ENCODE data around the gene SH2D4B. TPM values are rescaled to one million over a fixed set of nuclear protein-coding genes. Genes with fewer than 3 reads are reported as not detected.
A peak's percentile ranks its signal among the peaks of the same experiment; 100 is the strongest.

The SH2D4B gene
- total RNA-seq, 1 donor from 2014 or later, result 0.12 TPM

DNA sequence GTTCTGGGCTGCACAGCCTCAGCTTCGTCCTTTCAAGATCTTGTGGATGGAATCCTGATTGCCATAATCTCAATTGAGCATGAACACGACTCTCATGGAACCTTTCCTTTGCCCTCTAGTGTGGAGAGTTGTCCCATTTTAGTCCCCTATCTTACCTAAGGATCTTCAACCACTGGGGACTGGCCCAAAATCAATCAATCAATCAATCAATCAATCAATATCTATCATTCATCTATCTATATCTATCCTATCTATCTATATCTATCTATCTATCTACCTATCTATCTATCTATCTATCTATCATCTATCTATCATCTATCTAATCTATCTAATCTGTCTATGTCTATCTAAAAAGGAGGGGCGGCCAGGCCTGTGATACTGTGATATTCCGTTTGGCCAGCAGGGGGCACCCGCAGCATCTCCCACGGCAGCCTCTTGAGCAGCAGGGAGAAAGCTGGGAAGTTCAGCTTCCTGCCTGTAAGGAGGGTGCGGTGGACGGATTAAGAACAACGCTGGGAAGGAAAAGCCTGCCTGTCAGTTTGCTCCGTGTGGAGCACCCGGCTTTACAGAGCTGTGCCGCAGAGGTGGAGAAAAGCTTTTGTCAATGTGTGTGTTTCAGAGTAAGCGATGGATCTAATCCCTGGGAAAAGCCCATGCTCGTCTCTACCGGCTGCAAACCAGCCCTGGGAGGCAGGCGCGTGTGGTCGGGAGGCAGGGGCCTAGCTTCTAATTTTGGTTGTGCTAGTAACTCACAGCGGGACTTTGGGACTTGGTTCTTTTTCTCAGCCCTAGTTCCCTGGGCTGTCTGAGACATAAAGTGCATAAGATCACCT lies 124.9 kb downstream of the SH2D4B start:
- Mint-ChIP-seq H3K27ac (peak overlapping the region; percentile 91), H3K4me1 (ENCODE audit: low read depth) (peaks cover 25% of the 10 kb centered on the region), H3K27me3 (no peaks in the 10 kb centered on the region), H3K4me3 (ENCODE audit: low read depth) (peak overlapping the region; percentile 67), H3K36me3 (ENCODE audit: insufficient read depth) (no peaks in the 10 kb centered on the region), H3K9me3 (ENCODE audit: low read depth) (no peaks in the 10 kb centered on the region)
- TF ChIP-seq, protein P1, sequence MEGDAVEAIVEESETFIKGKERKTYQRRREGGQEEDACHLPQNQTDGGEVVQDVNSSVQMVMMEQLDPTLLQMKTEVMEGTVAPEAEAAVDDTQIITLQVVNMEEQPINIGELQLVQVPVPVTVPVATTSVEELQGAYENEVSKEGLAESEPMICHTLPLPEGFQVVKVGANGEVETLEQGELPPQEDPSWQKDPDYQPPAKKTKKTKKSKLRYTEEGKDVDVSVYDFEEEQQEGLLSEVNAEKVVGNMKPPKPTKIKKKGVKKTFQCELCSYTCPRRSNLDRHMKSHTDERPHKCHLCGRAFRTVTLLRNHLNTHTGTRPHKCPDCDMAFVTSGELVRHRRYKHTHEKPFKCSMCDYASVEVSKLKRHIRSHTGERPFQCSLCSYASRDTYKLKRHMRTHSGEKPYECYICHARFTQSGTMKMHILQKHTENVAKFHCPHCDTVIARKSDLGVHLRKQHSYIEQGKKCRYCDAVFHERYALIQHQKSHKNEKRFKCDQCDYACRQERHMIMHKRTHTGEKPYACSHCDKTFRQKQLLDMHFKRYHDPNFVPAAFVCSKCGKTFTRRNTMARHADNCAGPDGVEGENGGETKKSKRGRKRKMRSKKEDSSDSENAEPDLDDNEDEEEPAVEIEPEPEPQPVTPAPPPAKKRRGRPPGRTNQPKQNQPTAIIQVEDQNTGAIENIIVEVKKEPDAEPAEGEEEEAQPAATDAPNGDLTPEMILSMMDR (IDR thresholded peaks at IDR 0.05; ENCODE audit: unreplicated experiment), result peak; percentile 89
- peak; percentile 83 for DNase-seq (ENCODE audit: low spot score, unreplicated experiment)

DNA sequence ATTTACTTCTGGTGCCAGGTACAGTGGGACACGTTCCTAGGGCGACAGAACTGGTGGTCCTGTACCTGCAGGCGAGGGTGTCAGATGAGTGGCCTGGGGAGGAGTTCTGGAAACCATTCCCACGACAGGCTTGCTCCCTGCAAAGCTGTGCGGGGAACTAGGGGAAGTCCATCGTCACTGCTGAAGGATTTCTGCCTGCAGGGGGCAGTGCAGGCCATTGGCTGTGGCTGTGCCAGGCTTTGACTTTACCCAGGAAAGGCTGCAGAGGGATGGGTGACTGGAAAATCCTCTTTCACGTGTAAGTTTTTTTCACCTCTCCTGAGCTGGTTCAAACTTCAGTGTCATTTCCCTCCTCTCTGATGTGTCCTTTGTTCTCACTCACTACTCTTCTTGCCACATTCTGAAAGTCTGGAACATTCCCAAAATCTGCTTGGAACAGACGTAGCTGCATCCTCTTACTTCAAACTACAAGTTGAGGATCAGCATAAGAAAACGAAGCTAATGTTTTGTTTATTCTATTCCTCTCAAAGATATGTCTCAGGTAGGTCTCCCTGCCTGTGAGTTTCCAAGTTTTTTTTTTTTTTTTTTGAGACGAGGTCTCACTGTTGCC lies 126.5 kb downstream of the SH2D4B start:
- Mint-ChIP-seq H3K4me3 (ENCODE audit: low read depth) (no peak overlapping the region), H3K36me3 (ENCODE audit: insufficient read depth) (no peaks in the 10 kb centered on the region), H3K27ac (peak overlapping the region; percentile 73), H3K27me3 (no peaks in the 10 kb centered on the region), H3K4me1 (ENCODE audit: low read depth) (peaks cover 25% of the 10 kb centered on the region), H3K9me3 (ENCODE audit: low read depth) (no peaks in the 10 kb centered on the region)
- DNase-seq (ENCODE audit: low spot score, unreplicated experiment), result peak; percentile 86
- TF ChIP-seq, protein P1 (IDR thresholded peaks at IDR 0.05; ENCODE audit: unreplicated experiment), result peak; percentile 97

DNA sequence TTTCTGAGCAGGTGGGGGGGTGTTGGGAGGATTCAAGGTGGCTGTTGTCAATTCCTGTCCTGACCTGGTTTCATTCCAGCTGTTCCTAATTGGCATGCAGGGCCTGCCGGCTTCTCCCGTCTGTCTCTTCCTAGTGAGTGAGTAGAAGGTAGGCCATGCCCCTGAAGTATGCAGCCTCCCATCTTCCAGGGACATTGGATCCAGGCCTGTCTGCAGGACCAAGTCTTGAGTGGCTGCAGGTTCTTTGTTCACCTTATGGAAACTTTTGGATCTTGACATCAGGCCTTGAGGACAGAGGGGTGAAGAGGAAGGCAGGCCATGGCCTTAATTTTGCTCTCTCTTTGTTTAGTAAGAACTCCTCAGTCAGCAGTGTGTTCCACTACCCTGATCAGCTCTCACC lies 131.8 kb downstream of the SH2D4B start:
- no peak overlapping the region for H3K27ac Mint-ChIP-seq
- H3K4me3 Mint-ChIP-seq (ENCODE audit: low read depth), result no peak overlapping the region
- no peaks in the 10 kb centered on the region for H3K9me3 Mint-ChIP-seq (ENCODE audit: low read depth)
- no peak for DNase-seq (ENCODE audit: low spot score, unreplicated experiment)
- no peaks in the 10 kb centered on the region for H3K36me3 Mint-ChIP-seq (ENCODE audit: insufficient read depth)
- peaks cover 3% of the 10 kb centered on the region for H3K27me3 Mint-ChIP-seq
- TF ChIP-seq, protein P1 (IDR thresholded peaks at IDR 0.05; ENCODE audit: unreplicated experiment), result no peak
- H3K4me1 Mint-ChIP-seq (ENCODE audit: low read depth), result peaks cover 12% of the 10 kb centered on the region

DNA sequence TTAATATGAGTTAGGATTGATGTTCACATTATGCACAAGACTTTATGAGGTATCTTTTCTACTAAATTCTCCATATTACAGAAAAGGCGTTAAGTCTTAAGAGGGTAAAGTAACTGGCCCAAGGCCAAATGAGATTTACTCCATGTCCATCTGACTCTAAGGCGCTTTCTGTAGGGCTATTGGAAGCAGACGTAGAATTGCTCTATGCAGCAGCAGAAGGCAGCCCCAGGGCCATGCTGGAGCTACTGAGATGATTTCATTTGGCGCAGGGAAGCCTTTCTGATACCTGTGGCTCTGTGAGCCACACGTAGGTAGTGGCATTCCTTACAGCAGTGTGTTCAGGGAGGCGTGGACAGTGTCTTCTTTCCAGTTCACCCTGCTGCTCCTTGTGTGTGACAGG lies 133.1 kb downstream of the SH2D4B start:
- TF ChIP-seq, protein P1 (IDR thresholded peaks at IDR 0.05; ENCODE audit: unreplicated experiment), result no peak
- Mint-ChIP-seq H3K4me1 (ENCODE audit: low read depth) (peaks cover 7% of the 10 kb centered on the region), H3K36me3 (ENCODE audit: insufficient read depth) (no peaks in the 10 kb centered on the region), H3K27ac (no peak overlapping the region), H3K9me3 (ENCODE audit: low read depth) (no peaks in the 10 kb centered on the region), H3K4me3 (ENCODE audit: low read depth) (no peak overlapping the region), H3K27me3 (peaks cover 3% of the 10 kb centered on the region)
- DNase-seq (ENCODE audit: low spot score, unreplicated experiment), result no peak

DNA sequence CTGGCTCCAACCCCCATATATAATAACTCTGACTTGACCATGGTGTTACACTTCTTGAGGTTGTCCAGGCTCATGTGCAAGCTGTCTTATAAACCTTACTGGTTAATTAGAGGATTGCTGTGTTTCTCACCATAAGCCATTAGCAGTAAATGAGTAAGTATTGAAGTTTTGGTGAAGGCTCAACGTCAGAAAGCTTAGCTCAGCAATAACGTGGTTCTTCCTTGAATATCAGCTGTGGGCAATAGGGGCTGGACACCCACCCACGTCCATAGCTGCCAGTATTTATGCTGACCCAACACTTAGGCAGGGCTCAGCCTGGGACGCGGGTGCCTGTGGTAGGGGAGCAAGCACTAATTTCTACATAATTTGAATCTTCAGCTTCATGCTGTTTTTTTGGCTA lies 134.1 kb downstream of the SH2D4B start:
- Mint-ChIP-seq H3K36me3 (ENCODE audit: insufficient read depth) (no peaks in the 10 kb centered on the region), H3K4me1 (ENCODE audit: low read depth) (peaks cover under 1% of the 10 kb centered on the region), H3K9me3 (ENCODE audit: low read depth) (peaks cover 6% of the 10 kb centered on the region), H3K27ac (no peak overlapping the region), H3K4me3 (ENCODE audit: low read depth) (no peak overlapping the region), H3K27me3 (peaks cover 3% of the 10 kb centered on the region)
- TF ChIP-seq, protein P1 (IDR thresholded peaks at IDR 0.05; ENCODE audit: unreplicated experiment), result no peak
- DNase-seq (ENCODE audit: low spot score, unreplicated experiment), result no peak
